HG02884 (cell line): ENCODE results near the gene TEX13D.
"Not testable (repeated sequence)": the region's sequence is repeated elsewhere in the genome, so short reads cannot be mapped to it uniquely, and the experiment has no call there.

Experiments
- ATAC-seq: cut with Tn5 transposase; IDR thresholded peaks from one replicate; pipeline ENCODE4 v1.9.1; 2021; ENCODE audit warnings: mild to moderate bottlenecking, moderate library complexity; ENCODE audit not compliant: unreplicated experiment

The TEX13D gene

DNA sequence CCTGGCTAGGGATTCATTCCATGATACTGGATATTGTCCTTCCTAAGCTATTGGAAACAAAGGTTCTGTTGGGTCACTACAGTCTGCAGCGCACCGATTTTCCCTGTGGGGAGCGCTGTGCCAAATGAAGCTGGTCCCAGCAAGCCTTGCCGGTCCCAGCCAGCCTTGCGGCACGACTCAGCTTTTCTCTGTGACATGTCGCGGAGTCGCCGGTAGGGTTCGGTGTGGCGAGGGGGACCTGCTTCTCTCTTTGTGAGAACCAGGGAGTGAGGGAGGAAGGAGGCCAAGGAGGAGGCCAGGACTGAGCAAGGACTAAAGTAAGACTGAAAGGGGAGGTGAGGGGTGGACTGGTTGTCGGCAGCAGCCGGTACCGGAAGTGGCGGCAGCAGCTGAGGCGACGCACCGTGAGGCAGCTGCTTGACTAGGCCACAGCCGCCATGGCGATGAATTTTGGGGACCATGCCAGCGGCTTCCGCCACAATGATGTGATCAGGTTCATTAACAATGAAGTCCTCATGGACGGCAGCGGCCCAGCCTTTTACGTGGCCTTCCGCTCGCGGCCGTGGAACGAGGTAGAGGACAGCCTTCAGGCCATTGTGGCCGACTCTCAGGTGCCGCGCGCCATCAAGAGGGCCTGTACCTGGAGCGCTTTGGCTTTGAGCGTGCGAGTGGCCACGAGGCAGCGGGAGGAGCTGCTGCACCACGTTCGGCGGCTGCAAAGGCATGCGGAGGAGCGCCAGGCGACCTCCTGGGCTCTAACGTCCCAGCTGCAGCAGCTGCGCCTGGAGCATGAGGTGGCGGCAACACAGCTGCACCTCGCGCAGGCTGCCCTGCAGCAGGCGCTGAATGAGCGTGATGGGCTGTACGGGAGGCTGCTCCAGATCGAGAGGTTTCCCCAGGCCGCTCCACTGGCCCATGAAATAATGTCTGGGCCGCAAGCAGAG lies at the start of gene TEX13D:
TSS of gene TEX13D (plus strand) at position 180 of the 944 bp plus-strand sequence. CDS start at position 438, 258 bp downstream.
- ATAC-seq = no peak

DNA sequence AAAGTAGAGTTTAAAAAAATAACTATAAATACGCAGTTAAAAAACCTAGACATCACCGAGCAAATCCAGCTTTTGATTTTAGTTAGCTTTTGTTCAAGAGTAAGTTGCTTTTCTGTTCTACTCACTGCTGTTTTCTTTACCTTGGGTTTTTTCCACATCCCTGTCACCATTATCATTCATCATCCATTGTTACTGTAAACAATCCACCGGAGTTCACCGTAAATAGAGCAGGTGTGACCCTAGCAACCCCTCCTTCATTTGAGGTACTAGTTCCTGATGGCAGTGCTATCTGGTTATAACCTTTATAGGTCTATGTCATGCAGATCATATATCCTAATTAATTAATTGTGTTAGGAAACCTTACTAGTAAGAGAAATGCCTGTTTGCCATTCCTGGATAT lies 43.0 kb upstream of the TEX13D start:
- ATAC-seq = no peak

DNA sequence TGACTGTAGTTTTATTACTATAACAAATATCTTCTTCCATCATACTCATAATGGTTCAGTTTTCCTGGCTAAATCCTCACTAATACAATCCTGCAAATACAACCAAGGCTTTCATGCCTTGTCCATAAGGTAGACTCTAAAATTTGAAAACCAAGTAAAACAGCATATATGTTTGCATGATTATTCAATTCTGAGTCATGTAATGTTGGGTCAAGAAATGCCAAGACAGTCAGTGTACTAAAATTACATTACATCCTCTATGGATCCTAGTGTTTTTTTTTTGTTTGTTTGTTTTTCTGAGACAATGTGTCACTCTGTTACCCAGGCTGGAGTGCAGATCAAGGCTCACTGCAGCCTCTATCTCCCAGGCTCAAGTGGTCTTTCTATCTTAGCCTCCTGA lies 38.6 kb upstream of the TEX13D start:
- ATAC-seq = no peak

GRCh38 chrX:124299323-124299722 lies 33.1 kb upstream of the TEX13D start:
- ATAC-seq = not testable (repeated sequence)

GRCh38 chrX:124300405-124300804 lies 32.1 kb upstream of the TEX13D start:
- ATAC-seq = no peak

DNA sequence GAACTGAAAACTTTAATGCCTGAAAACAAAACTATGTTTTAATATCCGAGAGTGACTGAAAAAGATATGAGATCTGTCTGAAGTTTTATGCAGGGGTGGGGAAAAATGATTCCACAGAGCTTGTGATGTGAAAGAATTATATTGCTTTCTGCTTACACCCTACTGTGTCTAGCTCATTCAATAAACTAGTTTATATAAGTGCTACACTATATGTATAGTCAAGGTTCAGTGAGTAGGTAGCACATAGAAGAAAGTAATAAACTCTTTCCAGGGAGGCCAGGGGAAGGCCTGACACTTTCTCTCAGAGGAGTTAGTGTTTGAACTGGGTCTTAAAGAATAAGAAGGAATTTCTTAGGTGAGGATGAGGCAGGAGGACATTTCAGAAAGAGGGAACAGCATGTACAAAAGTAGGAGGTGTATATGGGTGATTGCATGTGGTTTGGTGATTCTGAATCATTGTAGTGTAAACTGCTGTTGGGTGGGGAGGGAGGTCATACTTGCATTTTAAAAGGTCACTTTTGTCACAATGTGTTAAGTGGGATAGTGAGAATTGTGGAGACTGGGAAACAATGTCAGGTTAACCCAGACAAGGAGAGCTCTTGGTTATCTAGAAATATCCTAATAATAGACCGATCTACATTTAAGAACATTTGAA lies 25.1 kb upstream of the TEX13D start:
- ATAC-seq = no peak

GRCh38 chrX:124325732-124326131 lies 6.7 kb upstream of the TEX13D start:
- ATAC-seq = no peak

DNA sequence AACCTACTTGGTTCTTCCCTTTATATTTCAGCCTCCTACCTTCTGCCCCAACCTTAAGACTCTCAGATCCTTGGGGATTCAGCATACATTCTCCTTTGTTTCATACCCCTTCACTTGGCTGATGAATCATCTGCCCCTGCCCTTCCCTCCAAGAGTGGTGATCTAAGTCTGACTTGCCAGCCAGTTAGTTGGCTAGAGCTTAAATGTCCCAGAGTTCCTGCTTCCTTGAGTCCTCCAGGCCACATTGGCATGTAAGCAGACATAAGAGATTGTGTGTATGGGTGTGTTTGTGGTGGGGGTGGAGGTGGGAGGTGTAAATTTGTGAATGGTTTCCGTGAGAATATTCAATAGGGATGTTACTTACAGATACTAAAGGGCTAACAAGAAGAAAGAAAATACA lies 3.7 kb upstream of the TEX13D start:
- ATAC-seq = no peak

GRCh38 chrX:124333862-124334261 lies 1.4 kb downstream of the TEX13D start:
- no peak for ATAC-seq

DNA sequence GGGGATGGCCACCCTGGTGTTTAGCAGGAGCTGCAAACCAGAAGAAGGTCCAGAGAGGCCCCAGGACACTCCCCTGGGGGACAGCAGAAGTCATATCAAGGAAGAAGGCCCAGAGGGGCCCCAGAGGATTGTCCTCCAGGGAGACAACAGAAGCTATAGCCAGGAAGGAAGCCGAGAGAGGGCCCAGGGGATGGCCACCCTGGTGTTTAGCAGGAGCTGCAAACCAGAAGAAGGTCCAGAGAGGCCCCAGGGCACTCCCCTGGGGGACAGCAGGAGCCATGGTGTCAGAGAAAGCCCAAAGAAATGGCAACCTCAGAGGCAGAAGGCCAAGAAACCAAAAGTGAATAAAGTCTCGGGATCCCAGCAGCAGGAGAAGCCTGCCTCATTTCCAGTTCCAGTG lies 2.1 kb downstream of the TEX13D start:
- not testable (repeated sequence) for ATAC-seq

- no peak for ATAC-seq
Measured at GRCh38 chrX:124335598-124335997, 3.1 kb downstream of the TEX13D start.

DNA sequence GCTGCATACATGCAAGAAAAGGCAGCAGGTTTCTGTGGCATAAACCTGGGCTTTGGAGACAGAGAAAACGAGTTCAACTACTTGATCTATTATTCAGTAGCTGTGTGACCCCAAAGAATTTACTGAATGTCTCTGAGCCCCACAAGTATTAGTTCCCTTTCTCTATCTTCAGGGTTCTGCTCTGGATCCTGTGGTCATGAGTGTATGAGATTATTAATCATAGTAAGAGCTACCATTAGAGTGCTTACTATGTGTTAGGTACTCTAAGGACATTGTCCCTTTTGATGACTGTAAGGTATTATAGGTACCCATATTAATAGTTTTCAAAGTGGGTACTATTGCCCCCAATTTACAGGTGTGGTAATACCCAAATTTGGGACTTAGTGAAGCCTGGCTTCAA lies 5.5 kb downstream of the TEX13D start:
- no peak for ATAC-seq

DNA sequence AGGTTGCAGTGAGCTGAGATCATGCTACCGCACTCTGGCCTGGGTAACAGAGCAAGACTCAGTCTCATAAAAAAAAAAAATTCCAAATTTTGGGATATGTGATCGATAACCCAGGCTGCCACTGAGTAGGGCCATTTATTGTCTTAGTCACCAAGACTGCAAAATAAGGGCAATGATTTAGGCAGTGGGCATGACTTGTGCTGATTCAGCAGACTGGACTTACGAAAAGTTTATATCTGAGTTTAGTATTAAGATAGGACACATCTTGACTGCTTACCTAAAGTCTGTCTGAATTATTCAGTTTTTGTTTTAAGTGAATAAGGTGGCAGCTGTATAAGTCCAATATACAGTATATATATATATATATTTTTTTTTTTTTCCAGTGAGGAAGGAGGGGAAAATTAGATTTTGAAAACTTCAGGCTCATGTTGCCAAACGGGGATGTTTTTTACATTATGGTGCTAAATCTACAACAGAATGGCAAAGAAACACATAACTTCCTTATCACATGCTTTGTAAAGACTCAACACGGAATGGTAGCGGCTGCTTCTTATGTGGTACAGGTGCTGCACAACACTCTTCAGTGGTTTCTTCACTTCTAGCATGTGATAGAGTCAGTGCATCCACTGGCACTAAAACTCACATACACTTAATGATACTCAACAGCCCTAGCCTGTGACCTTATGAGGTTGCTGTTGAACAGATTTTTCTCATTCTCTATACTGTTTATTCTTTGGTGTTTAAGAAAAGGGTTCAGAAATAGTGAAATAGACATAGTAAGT lies 6.5 kb downstream of the TEX13D start:
- ATAC-seq = no peak

GRCh38 chrX:124341396-124342132 lies 9.1 kb downstream of the TEX13D start:
- ATAC-seq = no peak

- no peak for ATAC-seq
Measured at GRCh38 chrX:124342174-124342867, 9.9 kb downstream of the TEX13D start.

DNA sequence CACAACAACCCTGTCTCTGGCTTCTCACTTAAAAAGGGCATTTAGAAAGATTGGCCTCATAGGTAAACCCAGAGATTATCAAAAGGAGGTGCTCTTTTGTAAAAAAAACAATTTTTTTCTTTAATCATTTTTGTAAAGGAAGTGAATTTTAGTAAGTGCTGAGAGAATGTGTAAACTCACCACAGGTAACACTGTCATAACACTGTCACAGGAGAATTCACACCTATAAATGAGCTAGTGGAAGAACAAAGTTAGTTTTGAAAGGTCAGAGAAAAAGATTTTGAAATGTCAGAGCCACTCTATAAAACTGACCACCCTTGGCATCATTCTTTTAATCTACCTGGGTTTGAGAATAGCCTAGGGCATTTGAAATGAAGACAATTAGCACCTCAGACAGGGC lies 10.6 kb downstream of the TEX13D start:
- no peak for ATAC-seq

DNA sequence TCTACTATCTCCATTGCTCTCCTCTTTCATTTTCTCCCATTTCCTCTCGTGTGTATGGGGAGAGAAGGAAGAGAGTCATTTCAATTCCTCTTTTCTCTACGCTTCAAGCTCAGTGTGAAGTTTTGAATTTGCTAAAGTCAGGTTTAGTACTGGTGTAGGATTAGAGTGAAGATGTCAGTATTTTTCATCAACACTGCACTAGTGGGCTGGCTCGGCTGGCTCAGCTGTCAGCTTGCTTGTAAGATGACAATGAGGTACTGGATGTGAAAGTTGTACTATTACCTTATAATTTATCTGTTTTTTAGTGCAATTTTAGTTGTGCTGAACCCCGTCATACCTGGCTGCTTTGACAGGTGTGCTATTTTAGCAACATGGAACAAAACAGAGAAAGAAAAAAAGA lies 11.8 kb downstream of the TEX13D start:
- no peak for ATAC-seq

GRCh38 chrX:124346117-124346876 lies 13.8 kb downstream of the TEX13D start, which contains the start of gene SH2D1A:
Gene SH2D1A (plus strand): TSS chrX:124346563. CDS start chrX:124346643, 80 bp downstream.
- ATAC-seq = no peak

GRCh38 chrX:124346877-124347241 lies 14.4 kb downstream of the TEX13D start:
- ATAC-seq = no peak
